Kidney (tissue), 14 donors: ENCODE results near the gene PRR29. TPM values are rescaled to one million over a fixed set of nuclear protein-coding genes. Genes with fewer than 3 reads are reported as not detected.
A peak's percentile ranks its signal among the peaks of the same experiment; 100 is the strongest.

Experiments used
- DNase-seq, 5 donors: peaks; one replicate each; pipeline ENCODE4 v3.0.0-alpha.2; 2013 to 2020
- FAIRE-seq: peaks from 2 replicates; lab custom pipeline; 2012; peaks lifted over from hg19 to GRCh38; lab: Jason Lieb, UNC
- H3K27ac ChIP-seq, 2 donors: one replicate each; pipeline ENCODE4 v1.7.0; 2013; ENCODE audit warnings: low read depth in 2 of 2, low read length in 2 of 2, inconsistent platforms in 1 of 2
- H3K27me3 ChIP-seq: one replicate; pipeline ENCODE4 v1.7.1; 2013; ENCODE audit warnings: low read length, inconsistent platforms; ENCODE audit not compliant: control insufficient read depth, insufficient read depth
- H3K36me3 ChIP-seq, 3 donors: one replicate each; pipeline versions ENCODE4 v1.7.0 to v1.7.1; 2013; ENCODE audit warnings: low read length in 3 of 3, control low read depth in 1 of 3, inconsistent platforms in 1 of 3; ENCODE audit not compliant: insufficient read depth in 3 of 3, control insufficient read depth in 2 of 3
- H3K4me1 ChIP-seq, 3 donors: one replicate each; pipeline versions ENCODE4 v1.7.0 to v1.7.1; 2013; ENCODE audit warnings: low read length in 3 of 3, inconsistent platforms in 1 of 3, low read depth in 1 of 3; ENCODE audit not compliant: control insufficient read depth in 2 of 3, insufficient read depth in 2 of 3
- H3K4me3 ChIP-seq, 3 donors: one replicate each; pipeline versions ENCODE4 v1.7.0 to v1.8.1; 2013; ENCODE audit warnings: low read length in 3 of 3, control low read depth in 1 of 3, inconsistent platforms in 1 of 3
- H3K9ac ChIP-seq, 3 donors: one replicate each; pipeline versions ENCODE4 v1.7.0 to v1.7.1; 2013; ENCODE audit warnings: low read length in 3 of 3, control low read depth in 1 of 3, inconsistent platforms in 1 of 3
- H3K9me3 ChIP-seq, 3 donors: one replicate each; pipeline versions ENCODE4 v1.7.0 to v1.7.1; 2013; ENCODE audit warnings: low read length in 3 of 3, control low read depth in 1 of 3, inconsistent platforms in 1 of 3; ENCODE audit not compliant: control insufficient read depth in 2 of 3, insufficient read depth in 1 of 3
- CTCF ChIP-seq: IDR thresholded peaks from 3 replicates; pipeline ENCODE4 v1.5.1; 2012; ENCODE audit warnings: mild to moderate bottlenecking, moderate library complexity, borderline replicate concordance; ENCODE audit not compliant: insufficient read depth; ENCODE audit errors: extremely low read depth
- intact Hi-C: fragments of 100-400 bp; cut with DNase I; formaldehyde crosslinking; loops from one replicate; pipeline ENCODE4 v1.11.1; 2022
- polyA plus RNA-seq: library from polyadenylated mRNA; stranded (reverse); fragments of 350-450 nt; fragmentation: Illumina TruSeq; extraction: RNeasy Lipid Tissue Mini Kit (QIAGEN cat#74804); gene quantifications from one replicate; pipeline ENCODE4 v1.2.3, GENCODE V29; 2014; ENCODE audit warnings: low read depth, low replicate concordance; ENCODE audit not compliant: insufficient read depth
- total RNA-seq: library from RNA; stranded (reverse); fragmentation: NEBNext Ultra II Directional; extraction: Animal tissue kit (Norgen Biotek cat#: 25700); gene quantifications from one replicate; pipeline ENCODE4 v1.2.1, GENCODE V29; 2021
- donor health status: control.
- donor health status: control.
- donor health status: control.
- donor health status: control.
- donor health status: control.
- donor health status: DM: yes; HTN: yes; CAD: no.
- donor health status: Normal renal cell carcinoma (clear cell type).

Gene PRR29
- total and polyA plus RNA-seq, 2 donors from 2014 or later = 1.2 to 4.4 TPM

DNA sequence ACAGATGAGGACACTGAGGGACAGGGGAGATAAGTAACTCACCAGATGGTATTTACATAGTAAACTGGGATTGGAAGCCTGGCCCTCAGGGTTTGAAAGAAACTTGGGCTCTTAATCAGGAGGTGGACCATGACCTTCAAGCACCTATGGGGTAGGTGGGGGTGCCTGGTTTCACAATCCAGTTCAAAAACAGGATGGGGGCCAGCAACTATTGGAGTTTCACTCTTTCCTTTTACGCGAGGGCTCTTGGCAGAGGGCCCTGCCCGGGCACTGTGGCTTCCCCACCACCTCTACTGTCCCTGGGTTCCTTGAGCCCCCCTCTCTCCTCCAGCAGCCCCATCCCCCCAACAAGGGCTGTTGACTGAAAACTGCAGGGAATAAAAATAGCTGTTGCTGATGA, 11.3 kb upstream of the PRR29 start:
- Histone ChIP-seq H3K36me3 (no peaks in the 10 kb centered on the region), H3K27ac (peak overlapping the region in 1 of 2 donors; percentile 14), H3K4me3 (no peak overlapping the region), H3K9ac (no peak overlapping the region), H3K27me3 (no peaks in the 10 kb centered on the region), H3K9me3 (peaks cover 0 to 3% (median 0%) of the 10 kb centered on the region in 3 donors), H3K4me1 (peaks cover 0 to 14% (median 0%) of the 10 kb centered on the region in 3 donors)
- no peak for TF ChIP-seq CTCF
- intact Hi-C loops = no loop called here
- FAIRE-seq (no peak), DNase-seq (peak in 1 of 5 donors; percentile 19)

DNA sequence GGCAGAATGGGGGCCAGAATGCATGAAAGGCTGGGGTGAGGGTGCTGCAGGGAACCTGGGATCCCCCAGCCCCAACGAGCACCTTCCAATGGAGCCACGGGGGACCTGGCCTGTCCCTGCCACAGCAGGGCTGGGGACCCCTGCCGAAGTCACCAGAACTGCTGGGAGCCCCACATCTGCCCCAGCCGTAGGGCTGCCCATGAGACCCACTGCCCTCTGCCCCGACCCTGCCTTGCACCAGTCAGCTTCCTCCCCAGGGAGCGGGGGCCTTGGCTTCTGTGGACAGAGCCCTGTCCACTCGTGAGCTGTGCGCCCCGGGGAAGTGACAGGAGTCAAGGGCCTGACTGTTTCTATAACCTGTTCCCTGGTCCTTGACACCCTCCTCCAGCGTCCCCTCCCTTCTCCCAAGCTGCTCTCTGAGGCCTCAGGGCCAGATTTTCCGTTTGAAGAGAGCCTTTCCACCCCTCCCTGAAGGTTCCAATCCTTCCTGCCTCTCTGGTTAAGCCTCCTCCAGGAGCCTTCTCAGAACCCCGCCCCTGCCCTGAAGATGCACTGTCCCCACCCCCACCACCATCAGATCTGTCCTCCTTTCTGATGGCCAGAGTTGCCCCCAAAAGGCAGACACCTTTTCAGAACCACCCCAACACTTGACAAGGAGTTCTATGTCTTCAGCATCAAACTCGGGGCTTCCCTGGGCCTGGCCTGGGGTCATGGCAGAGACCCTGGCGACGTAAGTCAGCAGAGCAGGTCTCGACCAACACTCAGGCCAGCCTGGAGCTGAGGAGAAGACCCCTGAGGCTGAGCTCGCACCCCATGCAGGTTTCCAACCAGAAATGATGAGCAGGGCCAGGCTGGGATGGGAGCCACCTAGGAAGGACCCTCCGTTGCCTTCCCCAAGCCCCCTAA, 10.7 kb upstream of the PRR29 start:
- H3K27ac ChIP-seq = no peak overlapping the region
- H3K36me3 ChIP-seq = no peaks in the 10 kb centered on the region
- H3K9me3 ChIP-seq = no peaks in the 10 kb centered on the region
- TF ChIP-seq CTCF = no peak
- no peaks in the 10 kb centered on the region for H3K27me3 ChIP-seq
- no peak overlapping the region for H3K9ac ChIP-seq
- no peak for FAIRE-seq
- H3K4me1 ChIP-seq = peaks cover 0 to 14% (median 0%) of the 10 kb centered on the region in 3 donors
- DNase-seq = peak in 1 of 5 donors; percentile 68
- H3K4me3 ChIP-seq = no peak overlapping the region
- intact Hi-C loops = no loop called here

- no peaks in the 10 kb centered on the region for H3K36me3 ChIP-seq
- H3K9ac ChIP-seq = no peak overlapping the region
- FAIRE-seq = no peak
- H3K27ac ChIP-seq = no peak overlapping the region
- H3K4me1 ChIP-seq = peaks cover 0 to 14% (median 0%) of the 10 kb centered on the region in 3 donors
- H3K27me3 ChIP-seq = no peaks in the 10 kb centered on the region
- peak in 1 of 5 donors; percentile 54 for DNase-seq
- TF ChIP-seq CTCF = no peak
- no peak overlapping the region for H3K4me3 ChIP-seq
- intact Hi-C loops = no loop called here
- H3K9me3 ChIP-seq = no peaks in the 10 kb centered on the region
Observed at GRCh38 chr17:63988127-63988478, 10.0 kb upstream of the PRR29 start.
